Measurements from ENCODE around the gene ALDH5A1.

Gene ALDH5A1

DNA sequence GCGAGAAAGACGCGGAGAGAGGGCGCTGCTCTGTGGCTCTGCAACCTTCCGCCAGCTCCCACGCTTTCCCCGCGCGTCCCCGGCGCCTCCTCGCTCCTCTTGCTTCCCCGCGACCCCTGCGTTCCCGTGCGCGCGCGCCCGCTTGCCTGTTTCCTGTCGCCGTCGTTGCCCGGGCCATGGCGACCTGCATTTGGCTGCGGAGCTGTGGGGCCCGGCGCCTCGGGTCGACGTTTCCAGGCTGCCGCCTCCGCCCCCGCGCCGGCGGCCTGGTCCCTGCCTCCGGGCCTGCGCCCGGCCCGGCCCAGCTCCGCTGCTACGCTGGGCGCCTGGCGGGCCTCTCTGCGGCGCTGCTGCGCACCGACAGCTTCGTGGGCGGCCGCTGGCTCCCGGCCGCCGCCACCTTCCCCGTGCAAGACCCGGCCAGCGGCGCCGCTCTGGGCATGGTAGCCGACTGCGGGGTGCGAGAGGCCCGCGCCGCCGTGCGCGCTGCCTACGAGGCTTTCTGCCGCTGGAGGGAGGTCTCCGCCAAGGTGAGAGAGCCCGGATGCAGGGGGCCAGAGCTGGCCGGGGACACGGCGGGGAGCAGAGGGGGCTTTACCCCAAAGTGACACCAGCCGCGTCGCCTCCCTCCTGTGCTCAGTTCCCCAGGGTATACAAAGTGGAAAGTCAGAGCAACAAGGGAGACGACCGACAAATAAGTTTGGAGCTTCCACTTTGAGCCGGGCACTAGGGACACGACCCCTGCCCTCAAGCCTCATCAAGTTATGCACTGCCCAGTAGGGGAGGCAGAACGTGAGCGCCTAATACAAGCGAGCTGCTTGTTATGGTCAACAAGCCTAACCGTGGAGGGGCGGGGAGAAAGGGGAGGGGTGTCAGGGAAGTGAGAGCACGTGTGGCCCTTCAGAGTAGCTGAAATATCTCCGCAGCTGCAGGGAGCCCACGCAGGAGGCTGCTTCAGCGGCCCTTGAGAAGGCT is at the start of gene ALDH5A1:
Gene ALDH5A1, plus strand, starts transcription at position 149 of the 975 bp plus-strand sequence. Its CDS starts 28 bp downstream, at position 177.
- peak; percentile 47 to 96 (median 74) for DNase-seq

DNA sequence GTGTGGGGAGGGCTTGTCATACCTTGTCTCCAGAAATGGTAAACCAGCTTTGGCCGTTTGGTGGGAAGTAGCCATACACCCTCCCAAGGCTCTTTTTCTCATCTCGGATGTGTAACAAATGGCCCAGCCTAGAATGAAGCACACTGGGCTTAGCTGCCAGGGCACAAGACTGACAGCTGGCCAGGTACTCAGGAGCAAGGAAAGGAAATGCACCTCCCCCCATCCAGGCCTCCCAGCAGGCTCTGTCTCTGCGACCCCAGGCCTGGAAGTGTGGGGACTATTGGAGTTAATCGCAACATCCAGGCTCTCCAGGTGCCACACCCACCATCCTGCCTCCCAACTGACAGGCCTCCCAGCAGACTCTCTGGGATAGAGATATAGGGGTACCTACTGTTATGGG is 49.1 kb upstream of the ALDH5A1 start:
- intact Hi-C loops (cut with DNase I), result no loop called here
- no peak for DNase-seq

More for the DNA sequence above, at the start of gene ALDH5A1:
- intact Hi-C loops (cut with DNase I), result no loop called here

DNA sequence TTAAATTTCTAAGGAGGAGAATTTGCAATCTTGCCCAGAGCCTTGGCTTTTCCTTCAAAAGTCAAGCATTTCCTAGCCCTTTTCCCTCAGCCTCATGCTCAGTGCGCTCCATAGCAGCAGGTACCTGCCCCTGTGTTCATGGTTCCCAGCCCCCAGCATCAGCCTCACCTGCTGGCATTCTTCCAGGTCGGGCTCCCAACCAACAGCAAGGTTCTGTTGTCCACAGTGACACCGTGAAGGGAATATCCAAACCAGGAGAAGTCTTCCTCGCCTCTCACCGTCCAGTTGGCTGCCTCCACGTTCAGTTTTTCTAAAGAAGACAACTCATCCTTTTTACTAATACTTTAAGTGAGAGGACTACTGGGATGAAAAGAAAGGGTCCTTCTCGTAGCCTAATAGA is 48.1 kb upstream of the ALDH5A1 start:
- no peak for DNase-seq
- intact Hi-C loops (cut with DNase I), result no loop called here

DNA sequence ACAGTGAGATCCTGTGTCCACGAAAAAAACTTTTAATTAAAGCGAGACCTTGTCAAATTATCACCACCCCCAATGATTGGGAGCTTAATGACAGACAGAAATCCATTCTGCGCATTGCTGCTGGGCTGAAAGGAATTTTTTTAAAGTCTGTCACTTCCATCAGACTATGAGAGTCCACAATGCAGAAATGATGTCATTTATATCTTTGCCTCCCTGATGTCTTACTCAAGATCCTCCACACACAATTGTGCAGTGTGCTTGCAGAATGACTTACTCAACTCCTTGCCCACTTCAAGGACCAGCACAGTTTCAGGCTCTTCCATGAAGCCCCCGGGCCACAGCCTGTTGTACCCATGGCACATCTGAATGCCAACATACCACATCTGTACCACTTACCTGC is 46.4 kb upstream of the ALDH5A1 start:
- intact Hi-C loops (cut with DNase I), result no loop called here
- no peak for DNase-seq

DNA sequence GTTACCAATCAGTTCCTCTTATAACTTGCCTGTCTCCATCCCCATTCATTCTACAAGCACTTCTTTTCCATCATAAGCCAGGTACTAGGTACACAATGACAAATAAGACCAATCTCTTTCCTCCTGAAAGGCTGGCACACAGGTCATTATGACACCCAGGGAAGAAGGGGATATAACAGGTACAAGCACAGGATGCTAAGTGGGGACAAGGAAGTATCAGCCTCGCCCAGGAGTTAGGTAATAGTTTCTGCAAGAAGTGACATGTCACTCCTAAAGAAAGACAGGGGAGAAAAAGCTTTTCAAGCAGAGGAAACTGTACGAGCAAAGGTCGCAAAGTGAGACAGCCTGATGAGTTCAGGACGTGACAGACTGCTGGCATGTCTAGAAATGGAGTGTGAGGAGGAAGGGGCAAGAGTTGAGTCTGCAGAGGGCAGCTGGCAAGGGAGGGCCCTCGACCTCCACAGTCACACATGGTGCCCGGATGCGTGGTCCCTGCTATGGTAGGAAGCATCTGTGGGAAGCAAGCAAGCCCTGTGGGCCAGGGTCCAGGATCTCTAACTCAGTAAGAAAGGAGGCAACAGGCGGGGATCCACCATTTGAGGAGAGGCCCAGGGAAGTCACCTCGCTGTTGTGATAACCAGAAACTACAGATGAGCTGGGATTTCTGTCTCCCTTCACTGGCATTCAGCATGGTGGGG is 45.8 kb upstream of the ALDH5A1 start:
- intact Hi-C loops (cut with DNase I), result no loop called here
- DNase-seq, result no peak

DNA sequence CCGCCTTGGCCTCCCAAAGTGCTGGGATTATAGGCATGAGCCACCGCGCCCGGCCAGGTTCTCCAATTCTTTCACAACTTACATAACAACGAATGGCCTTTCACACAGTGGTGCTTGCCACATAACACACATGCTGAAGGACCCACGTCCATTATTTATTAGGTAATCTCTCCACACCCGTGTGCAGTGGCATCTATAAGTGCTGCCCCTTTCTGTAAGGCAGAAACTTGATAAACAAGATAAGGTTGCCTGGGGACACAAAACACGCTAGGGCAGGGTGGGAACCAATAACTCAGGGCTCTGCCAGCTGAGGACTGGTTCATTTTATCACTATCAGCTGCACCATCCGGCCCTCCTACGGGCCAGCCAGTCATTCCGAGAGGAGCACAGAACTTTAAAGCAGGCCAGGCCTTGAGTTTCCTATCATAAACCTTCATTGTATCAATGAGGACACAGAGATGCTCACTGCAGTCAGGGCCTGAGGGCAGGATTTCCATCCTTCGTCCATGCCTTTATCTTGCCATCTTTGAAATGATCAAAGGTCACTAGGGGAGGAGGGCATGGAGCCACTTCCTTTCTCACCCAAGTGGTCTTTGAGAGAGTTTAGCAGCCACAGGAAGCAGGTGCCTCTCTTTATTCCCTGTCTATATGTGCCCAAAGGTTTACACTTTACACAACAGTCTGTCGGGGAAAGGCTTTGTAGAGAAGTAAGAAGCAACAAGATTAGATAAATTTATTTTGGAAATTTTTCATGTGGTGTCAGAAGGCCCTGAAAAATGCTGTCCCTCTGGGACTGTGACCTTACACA is 43.0 kb upstream of the ALDH5A1 start:
- intact Hi-C loops (cut with DNase I), result no loop called here
- DNase-seq, result no peak

DNA sequence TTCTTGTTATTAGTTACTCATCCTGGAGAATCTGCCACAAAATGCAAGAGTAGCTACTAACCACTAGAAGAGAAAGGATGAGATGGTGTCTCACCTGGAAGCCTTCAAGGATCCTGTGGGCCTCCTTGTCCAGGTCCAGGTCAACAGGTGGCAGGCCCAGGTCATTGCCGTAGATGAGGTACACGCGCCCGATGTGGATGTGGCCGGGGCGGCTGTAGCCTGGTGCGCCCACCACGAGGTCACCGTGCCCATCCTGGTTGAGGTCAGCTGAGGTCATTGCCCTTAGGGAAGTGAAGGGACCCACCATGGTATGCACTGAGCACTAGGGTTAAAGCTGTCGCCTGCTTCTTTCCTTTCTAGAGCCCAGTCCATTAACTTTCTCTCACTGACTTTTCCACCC is 40.8 kb upstream of the ALDH5A1 start:
- intact Hi-C loops (cut with DNase I), result no loop called here
- DNase-seq, result no peak

DNA sequence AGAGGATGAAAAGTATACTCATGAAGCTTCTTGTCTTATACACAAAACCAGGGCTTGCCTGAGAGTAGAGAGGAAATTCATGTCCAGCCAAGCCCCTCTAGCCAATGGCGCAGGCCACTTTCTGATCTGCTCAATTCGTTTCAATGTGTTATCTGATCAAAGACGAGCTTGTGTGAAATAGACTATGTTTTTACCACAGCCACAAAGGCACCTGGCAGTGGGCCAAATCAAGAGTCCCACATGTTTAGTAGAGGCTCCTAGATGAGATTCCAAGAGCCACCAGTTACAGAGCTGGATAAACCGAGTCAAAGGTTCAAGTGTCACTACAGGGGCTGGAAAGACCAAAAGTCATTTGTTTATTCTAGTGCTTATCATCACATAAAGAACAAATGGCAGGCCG is 40.3 kb upstream of the ALDH5A1 start:
- intact Hi-C loops (cut with DNase I), result no loop called here

DNA sequence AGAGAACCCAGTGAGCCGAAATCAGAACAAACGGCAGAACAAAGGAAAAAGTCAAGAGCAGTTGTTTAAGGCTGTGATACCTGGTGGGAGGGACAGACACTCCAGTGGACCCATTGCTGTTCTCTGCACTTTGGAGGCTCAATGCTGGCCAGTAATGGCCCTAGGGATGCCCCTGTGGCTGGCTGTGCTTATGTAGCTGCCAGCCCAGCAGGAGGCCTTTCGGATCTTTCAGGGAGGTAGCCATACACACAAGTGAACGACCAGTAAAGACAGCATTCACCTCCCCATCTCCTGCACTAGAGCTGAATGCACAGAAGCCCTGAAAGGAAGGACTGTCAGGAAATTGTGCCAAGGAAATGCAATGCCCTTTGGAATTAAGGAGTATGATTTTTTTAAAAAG is 39.7 kb upstream of the ALDH5A1 start:
- intact Hi-C loops (cut with DNase I), result no loop called here
- no peak for DNase-seq

More for the DNA sequence above, 40.3 kb upstream of the ALDH5A1 start:
- DNase-seq, result no peak

DNA sequence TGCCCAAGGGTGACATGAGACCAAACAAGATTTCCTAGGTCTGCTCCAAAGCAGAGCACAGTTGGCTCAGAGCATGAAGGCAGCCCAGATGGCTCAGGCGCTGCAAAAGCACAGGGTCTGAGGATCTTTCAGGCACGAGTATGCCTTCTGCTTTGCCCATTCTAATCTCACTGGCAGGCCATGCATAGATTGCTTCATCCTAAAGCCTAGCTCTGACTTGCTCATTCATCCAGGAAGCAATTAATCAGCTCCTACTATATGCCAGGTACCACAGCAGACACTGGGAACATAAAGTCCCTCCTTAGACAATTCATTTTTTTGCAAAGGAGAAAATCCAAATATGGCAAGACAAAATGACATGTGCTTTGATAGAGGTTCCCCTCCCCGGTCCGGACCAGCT is 36.6 kb upstream of the ALDH5A1 start:
- intact Hi-C loops (cut with DNase I), result no loop called here

DNA sequence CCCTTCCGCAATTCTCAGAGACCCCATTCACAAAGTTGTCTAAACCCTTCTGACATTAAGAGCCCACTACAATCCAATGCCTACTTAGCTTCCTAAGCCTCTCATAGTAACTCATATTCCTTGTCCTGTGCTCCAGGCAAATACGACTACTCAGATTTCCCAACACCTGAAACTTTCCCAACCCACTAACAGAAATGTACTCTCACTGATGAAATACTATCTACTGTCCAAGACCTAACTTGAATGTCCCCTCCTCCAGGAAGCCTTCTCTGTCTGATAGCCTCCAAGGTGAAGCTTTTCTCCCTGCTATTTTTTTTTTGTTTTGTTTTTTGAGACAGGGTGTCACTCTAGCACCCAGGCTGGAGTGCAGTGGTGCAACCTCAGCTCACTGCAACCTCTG is 35.8 kb upstream of the ALDH5A1 start:
- no peak for DNase-seq
- intact Hi-C loops (cut with DNase I), result no loop called here

More for the DNA sequence above, 36.6 kb upstream of the ALDH5A1 start:
- no peak for DNase-seq

DNA sequence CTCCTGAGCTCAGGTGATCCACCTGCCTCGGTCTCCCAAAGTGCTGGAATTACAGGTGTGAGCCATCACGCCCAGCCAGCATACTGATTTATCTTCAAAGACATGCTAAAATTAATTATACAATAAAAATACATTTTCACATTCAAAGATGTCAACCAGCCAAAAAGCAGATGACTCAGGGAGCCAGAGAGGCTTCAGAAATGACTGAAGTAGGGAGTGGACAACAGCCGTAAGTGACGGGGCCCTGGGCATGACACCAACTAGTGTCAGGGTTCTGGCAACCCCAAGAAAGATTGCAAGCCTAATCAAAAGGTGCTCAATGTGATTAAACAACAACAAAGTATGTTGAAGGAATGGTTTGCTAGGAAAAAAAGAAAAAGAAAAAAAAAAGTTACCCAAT is 33.8 kb upstream of the ALDH5A1 start:
- DNase-seq, result no peak
- intact Hi-C loops (cut with DNase I), result no loop called here

DNA sequence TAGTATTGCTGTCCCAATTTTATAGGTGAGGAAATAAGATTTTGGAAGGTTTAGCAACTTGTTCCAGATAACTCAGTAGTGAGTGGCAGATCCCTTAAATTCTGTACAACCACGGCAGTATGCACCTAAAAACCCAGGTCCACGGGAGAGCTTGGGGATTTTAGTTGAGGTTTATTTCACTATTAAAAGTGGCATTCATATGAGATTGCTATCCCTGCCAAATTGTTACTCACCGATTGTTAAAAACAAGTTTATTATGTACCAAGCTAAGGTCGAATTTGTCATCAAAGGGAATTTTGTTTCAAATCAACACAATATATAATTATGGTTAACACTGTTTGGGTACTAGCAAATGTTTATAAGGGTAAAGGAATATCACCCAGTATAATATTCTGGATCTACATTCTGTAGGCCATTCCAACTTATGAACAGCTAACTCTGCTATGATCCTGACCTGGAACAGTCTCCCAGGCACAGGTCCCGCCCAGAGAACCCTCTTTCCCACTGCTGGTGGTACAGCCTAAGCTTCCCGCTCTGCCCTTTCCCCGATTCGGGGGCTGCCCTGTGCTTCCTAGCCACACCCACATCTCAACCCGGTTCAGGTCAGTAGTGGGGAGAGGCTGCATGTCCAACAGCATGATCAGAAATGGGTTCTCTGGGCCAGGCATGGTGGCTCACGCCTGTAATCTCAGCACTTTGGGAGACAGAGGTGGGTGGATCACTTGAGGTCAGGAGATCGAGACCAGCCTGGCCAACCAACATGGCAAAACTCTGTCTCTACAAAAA is 30.3 kb upstream of the ALDH5A1 start:
- DNase-seq, result no peak
- intact Hi-C loops (cut with DNase I), result no loop called here

DNA sequence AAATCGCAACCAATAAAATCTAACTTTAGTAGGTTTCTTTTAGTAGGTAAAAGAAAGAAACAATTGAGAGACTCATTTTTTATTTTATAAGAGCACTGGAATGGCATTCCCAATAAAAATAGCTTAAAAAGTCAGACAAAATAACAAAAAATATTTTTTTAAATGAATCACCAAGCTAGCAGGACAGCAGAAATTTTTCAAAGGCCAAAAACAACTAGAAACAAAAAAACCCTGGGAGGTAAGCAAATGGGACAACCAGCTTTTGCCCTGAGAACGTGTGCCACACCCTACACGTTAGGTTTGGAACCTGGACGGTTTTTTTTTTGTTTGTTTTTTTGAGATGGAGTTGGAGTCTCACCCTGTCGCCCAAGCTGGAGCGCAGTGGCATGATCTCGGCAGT is 25.0 kb upstream of the ALDH5A1 start:
- DNase-seq, result no peak
- intact Hi-C loops (cut with DNase I), result no loop called here

DNA sequence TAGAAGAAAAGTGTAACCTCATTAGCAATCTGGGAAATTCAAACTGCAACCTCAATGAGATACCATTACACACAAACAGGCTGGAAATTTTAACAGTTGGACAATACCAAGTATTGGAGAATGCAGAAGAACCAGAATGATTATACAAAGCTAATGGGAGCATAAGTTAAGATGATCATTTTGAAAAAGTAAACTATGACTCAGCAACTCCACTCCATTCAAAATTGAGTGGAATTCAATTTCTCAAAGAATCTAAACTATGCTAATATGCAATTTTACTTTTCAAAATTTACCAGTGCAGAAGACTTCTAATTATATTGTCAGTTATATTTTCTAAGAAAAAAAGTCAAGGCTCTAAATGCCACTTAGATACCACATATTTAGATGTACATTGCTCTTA is 22.6 kb upstream of the ALDH5A1 start:
- no peak for DNase-seq
- intact Hi-C loops (cut with DNase I), result no loop called here

DNA sequence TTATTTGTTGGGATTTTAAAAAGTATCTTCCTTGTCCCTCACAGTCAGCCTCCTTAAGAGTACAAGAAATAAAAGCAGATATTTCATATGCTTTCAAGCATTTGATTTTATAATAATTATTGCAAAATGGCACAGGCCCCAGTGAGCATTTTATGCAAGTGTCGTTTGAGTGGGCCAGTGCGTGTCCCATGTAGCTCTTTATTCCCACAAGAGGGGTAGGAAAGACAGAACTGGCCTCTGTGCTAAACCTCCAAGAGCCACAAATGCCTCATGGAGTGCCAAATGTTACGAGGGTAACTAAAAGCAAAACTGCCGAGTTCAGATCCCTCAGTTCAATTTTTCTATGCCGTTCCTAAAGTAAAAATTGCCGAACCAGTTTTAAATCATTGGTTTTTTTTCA is 18.1 kb upstream of the ALDH5A1 start:
- no peak for DNase-seq
- intact Hi-C loops (cut with DNase I), result no loop called here

DNA sequence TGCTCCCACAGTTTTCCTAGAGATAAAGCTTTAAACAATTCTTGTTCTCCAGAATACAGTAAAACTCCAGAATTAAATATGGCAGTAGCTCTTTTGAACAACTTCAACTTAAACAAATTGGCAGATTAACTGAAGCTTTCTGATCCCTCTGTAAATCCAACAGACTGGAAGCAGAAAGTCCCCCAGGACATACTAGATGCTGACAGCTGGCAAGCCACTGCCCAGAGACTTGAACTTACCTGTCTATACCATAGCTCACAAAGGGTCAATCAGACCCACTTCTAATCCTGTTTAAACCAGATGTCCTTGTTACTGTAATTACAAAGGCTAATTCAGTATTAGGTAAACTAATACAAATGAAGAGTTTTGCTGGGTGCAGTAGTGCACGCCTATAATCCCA is 17.7 kb upstream of the ALDH5A1 start:
- no peak for DNase-seq
- intact Hi-C loops (cut with DNase I), result no loop called here

DNA sequence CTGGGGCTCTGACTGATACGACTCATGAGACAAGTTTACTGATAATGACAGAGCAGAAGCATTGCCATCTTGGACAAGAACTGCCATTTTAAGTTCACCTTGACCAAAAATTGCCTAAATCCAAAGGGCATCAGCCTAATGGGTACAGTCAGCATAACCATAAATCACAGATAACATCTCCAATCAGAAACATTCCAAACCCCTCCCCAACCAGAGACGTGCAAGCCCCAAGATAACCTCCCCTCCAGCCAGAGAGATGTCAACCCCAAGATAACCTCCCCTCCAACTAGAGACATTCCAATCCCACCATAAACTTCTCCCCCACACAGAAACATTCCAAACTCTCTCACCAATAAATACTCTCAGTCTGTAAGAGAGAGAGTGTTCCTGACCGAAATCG is 15.9 kb upstream of the ALDH5A1 start:
- intact Hi-C loops (cut with DNase I), result no loop called here
- no peak for DNase-seq

DNA sequence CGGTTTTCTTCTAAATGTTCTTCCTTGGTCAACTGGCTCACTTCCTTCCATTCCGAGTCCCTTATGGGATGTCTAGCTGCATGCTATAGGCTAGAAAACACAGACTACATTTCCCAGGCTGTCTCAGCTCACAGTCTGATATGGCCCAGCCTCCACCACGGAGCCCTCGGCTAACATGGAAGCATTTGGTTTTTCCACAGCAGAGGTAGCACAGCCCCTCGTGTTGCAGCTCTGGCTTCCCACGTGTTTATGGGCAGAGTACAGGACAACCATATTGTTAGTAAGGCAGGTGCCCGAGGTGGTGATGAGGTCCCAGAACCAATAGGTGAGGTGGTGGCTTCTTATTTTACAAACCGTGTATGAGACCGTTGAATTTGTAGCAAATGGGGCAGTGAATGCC is 14.1 kb upstream of the ALDH5A1 start:
- intact Hi-C loops (cut with DNase I), result no loop called here
- no peak for DNase-seq

DNA sequence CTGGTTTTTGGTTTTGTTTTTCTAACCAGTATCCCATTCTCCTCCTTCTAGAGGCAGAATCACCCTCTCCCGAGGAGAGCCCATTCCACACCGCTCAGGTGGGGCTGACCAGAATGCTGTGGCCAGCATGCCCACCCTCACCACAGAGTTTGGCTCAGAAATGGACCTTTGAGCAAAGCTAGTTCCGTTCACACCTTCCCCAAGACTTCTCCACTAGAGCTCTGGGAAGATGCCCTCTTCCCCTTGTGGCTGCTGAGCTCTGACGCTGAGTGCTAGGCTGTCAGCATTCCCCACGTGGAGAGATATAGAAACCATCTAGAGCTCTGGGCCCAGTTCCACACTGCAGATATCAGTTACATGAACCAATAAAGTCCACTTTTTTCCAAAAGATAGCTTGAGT is 13.3 kb upstream of the ALDH5A1 start:
- no peak for DNase-seq
- intact Hi-C loops (cut with DNase I), result no loop called here

All from posterior cingulate gyrus (tissue), 11 donors.